ENCODE results near the gene TTC7B. TPM values are rescaled to one million over a fixed set of nuclear protein-coding genes. Genes with fewer than 3 reads are reported as not detected.

TTC7B gene
- total and polyA plus RNA-seq, 2 of the 8 experiments (the other 6 are each of a cell fraction or from before 2014, with no cell fraction given), result 23.7 to 34.0 TPM

DNA sequence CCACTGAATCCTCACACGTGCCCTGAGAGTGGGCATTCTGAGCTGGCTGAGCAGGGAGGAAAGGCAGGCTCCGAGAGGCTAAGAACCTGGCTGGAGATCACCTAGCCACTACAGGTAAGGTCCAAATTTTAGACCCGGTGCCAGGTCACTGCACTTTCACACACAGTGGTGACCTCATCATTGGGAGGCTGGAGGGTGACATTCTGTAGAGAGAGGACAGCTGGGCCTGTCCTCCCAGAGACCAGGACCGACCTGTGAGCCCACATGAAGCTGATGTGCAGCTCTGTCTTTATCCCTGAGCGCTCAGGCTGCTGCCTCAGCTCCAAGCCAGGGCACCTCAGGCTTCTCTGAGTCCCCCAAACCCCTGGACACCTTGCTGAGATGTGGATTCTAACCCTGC is 4.1 kb downstream of the TTC7B start (continued):
- TF ChIP-seq, protein P1, sequence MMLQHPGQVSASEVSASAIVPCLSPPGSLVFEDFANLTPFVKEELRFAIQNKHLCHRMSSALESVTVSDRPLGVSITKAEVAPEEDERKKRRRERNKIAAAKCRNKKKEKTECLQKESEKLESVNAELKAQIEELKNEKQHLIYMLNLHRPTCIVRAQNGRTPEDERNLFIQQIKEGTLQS (IDR thresholded peaks at IDR 0.05; ENCODE audit: insufficient read depth, low read depth, low read length), result no peak
- TF ChIP-seq, protein P2, sequence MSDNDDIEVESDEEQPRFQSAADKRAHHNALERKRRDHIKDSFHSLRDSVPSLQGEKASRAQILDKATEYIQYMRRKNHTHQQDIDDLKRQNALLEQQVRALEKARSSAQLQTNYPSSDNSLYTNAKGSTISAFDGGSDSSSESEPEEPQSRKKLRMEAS (IDR thresholded peaks at IDR 0.05), result no peak
